Measurements from ENCODE around the gene ST3GAL4.

Gene ST3GAL4

GRCh38 chr11:126331286-126331685 lies 24.2 kb upstream of the ST3GAL4 start:
- no peak for DNase-seq (ENCODE audit: low read depth)

- DNase-seq (ENCODE audit: low read depth) = no peak
Measured at GRCh38 chr11:126332221-126332711, 23.2 kb upstream of the ST3GAL4 start.

- DNase-seq (ENCODE audit: low read depth) = no peak
Measured at GRCh38 chr11:126333142-126333541, 22.3 kb upstream of the ST3GAL4 start.

- no peak for DNase-seq (ENCODE audit: low read depth)
Measured at GRCh38 chr11:126334659-126335462, 20.6 kb upstream of the ST3GAL4 start.

GRCh38 chr11:126335463-126335760 lies 20.1 kb upstream of the ST3GAL4 start:
- DNase-seq (ENCODE audit: low read depth) = no peak

GRCh38 chr11:126336138-126336541 lies 19.3 kb upstream of the ST3GAL4 start:
- DNase-seq (ENCODE audit: low read depth) = no peak

GRCh38 chr11:126336671-126337101 lies 18.8 kb upstream of the ST3GAL4 start:
- no peak for DNase-seq (ENCODE audit: low read depth)

GRCh38 chr11:126337126-126337473 lies 18.4 kb upstream of the ST3GAL4 start:
- no peak for DNase-seq (ENCODE audit: low read depth)

GRCh38 chr11:126337474-126338241 lies 17.8 kb upstream of the ST3GAL4 start:
- DNase-seq (ENCODE audit: low read depth) = no peak

- DNase-seq (ENCODE audit: low read depth) = no peak
Measured at GRCh38 chr11:126338346-126339055, 17.0 kb upstream of the ST3GAL4 start.

GRCh38 chr11:126339073-126339862 lies 16.2 kb upstream of the ST3GAL4 start:
- DNase-seq (ENCODE audit: low read depth) = no peak

GRCh38 chr11:126339863-126340434 lies 15.5 kb upstream of the ST3GAL4 start:
- DNase-seq (ENCODE audit: low read depth) = no peak

GRCh38 chr11:126340960-126341606 lies 14.4 kb upstream of the ST3GAL4 start:
- DNase-seq (ENCODE audit: low read depth) = no peak

GRCh38 chr11:126341760-126342161 lies 13.7 kb upstream of the ST3GAL4 start:
- no peak for DNase-seq (ENCODE audit: low read depth)

- DNase-seq (ENCODE audit: low read depth) = no peak
Measured at GRCh38 chr11:126343051-126343450, 12.4 kb upstream of the ST3GAL4 start.

GRCh38 chr11:126344141-126345080 lies 11.1 kb upstream of the ST3GAL4 start:
- DNase-seq (ENCODE audit: low read depth) = no peak

GRCh38 chr11:126345283-126345682 lies 10.2 kb upstream of the ST3GAL4 start:
- DNase-seq (ENCODE audit: low read depth) = no peak

- DNase-seq (ENCODE audit: low read depth) = peak; percentile 44
Measured at GRCh38 chr11:126345759-126346585, 9.5 kb upstream of the ST3GAL4 start.

- no peak for DNase-seq (ENCODE audit: low read depth)
Measured at GRCh38 chr11:126346586-126346940, 8.9 kb upstream of the ST3GAL4 start.

Data from non-pigmented ciliary epithelial cell (primary cell).